Fibroblast of mammary gland (primary cell): ENCODE data around the gene DEPP1.

Experiments used
- DNase-seq: peaks from one replicate; pipeline ENCODE4 v3.0.0-alpha.2; 2010; ENCODE audit warnings: low read depth
- H3K4me3 ChIP-seq: 2 replicates; pipeline ENCODE4 v1.5.1; 2011; ENCODE audit warnings: low read depth, mild to moderate bottlenecking, low read length, moderate library complexity; ENCODE audit not compliant: control insufficient read depth
- CTCF ChIP-seq: conservative IDR thresholded peaks from 2 replicates; pipeline ENCODE4 v1.5.1; 2011; ENCODE audit warnings: low read depth, low read length, inconsistent platforms; ENCODE audit not compliant: control insufficient read depth, insufficient read depth

Gene DEPP1

GRCh38 chr10:44956717-44957706, 21.6 kb downstream of the DEPP1 start:
- no peak overlapping the region for H3K4me3 ChIP-seq
- no peak for DNase-seq
- TF ChIP-seq CTCF, result no peak

- H3K4me3 ChIP-seq, result no peak overlapping the region
- DNase-seq, result no peak
- TF ChIP-seq CTCF, result no peak
Measured at GRCh38 chr10:44956226-44956625, 22.4 kb downstream of the DEPP1 start.

GRCh38 chr10:44955413-44956070, 23.1 kb downstream of the DEPP1 start:
- no peak for DNase-seq
- H3K4me3 ChIP-seq, result no peak overlapping the region
- TF ChIP-seq CTCF, result no peak

GRCh38 chr10:44954962-44955361, 23.6 kb downstream of the DEPP1 start:
- H3K4me3 ChIP-seq, result no peak overlapping the region
- TF ChIP-seq CTCF, result no peak
- DNase-seq, result no peak

DNA sequence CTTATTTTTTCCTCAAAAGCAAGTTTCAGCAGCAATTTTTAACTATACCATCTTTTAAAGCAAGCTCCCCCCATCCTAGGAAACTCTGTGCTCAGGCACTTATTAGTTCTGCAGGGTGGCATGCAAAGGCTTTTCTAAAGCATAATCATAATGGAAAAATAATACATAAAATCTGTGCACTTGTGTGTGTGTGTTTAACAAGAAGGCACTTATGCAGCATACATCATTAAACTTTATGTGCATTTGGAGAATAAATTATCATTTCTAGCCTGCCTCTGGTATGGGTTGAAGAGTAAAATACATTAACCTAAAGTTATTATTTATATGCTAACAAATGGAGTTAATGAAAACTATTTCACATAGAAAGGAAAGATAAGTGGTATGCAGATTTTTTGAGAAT, 24.6 kb downstream of the DEPP1 start:
- TF ChIP-seq CTCF, result no peak
- DNase-seq, result no peak
- no peak overlapping the region for H3K4me3 ChIP-seq

DNA sequence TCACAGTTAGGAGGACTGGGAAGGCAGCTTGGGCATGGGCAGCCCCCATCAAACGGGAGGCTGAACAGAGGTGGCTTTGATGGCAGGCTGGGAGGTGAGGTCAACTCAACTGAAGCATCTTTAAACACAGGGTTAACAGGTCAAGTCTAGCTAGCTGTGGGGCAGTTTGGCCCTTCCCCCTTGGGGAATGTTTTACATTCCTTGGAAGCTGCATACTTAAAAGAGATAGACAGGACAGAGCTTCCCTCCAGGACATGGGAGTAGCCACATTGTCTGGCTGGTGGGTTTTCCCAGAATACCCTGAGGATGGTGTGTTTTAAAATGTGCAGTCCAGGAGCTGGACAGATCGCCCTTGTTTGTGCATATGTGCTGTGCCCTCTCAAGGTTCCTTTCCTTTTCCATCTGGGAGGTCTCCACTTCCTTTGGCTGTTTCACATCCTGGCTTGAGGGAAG, 25.8 kb downstream of the DEPP1 start:
- H3K4me3 ChIP-seq, result no peak overlapping the region
- TF ChIP-seq CTCF, result no peak
- no peak for DNase-seq
